ENCODE data around the gene FXYD6.

Gene FXYD6

GRCh38 chr11:117874253-117874909 is 2.1 kb downstream of the FXYD6 start:
- no peak for TF ChIP-seq CTCF (IDR thresholded peaks at IDR 0.05)
- Histone ChIP-seq H3K4me3 (ENCODE audit: low read depth in 1 of 2, low read length in 1 of 2) (no peak overlapping the region), H3K27me3 (peaks cover 76% of the 10 kb centered on the region), H3K4me1 (ENCODE audit: control insufficient read depth in 1 of 2, insufficient read depth in 1 of 2, low read depth in 1 of 2, low read length in 1 of 2) (peaks cover 5 to 14% of the 10 kb centered on the region in 2 experiments), H3K27ac (no peak overlapping the region), H3K9me3 (no peaks in the 10 kb centered on the region), H3K36me3 (no peaks in the 10 kb centered on the region)

- no peak for TF ChIP-seq CTCF (IDR thresholded peaks at IDR 0.05)
- H3K4me3 ChIP-seq (ENCODE audit: low read depth in 1 of 2, low read length in 1 of 2), result no peak overlapping the region
- H3K27me3 ChIP-seq, result peaks cover 70% of the 10 kb centered on the region
- no peaks in the 10 kb centered on the region for H3K36me3 ChIP-seq
- peaks cover 5 to 14% of the 10 kb centered on the region in 2 experiments for H3K4me1 ChIP-seq (ENCODE audit: control insufficient read depth in 1 of 2, insufficient read depth in 1 of 2, low read depth in 1 of 2, low read length in 1 of 2)
- H3K9me3 ChIP-seq, result no peaks in the 10 kb centered on the region
- no peak overlapping the region for H3K27ac ChIP-seq
These were observed 2.7 kb downstream of the FXYD6 start for GRCh38 chr11:117873828-117874125.

DNA sequence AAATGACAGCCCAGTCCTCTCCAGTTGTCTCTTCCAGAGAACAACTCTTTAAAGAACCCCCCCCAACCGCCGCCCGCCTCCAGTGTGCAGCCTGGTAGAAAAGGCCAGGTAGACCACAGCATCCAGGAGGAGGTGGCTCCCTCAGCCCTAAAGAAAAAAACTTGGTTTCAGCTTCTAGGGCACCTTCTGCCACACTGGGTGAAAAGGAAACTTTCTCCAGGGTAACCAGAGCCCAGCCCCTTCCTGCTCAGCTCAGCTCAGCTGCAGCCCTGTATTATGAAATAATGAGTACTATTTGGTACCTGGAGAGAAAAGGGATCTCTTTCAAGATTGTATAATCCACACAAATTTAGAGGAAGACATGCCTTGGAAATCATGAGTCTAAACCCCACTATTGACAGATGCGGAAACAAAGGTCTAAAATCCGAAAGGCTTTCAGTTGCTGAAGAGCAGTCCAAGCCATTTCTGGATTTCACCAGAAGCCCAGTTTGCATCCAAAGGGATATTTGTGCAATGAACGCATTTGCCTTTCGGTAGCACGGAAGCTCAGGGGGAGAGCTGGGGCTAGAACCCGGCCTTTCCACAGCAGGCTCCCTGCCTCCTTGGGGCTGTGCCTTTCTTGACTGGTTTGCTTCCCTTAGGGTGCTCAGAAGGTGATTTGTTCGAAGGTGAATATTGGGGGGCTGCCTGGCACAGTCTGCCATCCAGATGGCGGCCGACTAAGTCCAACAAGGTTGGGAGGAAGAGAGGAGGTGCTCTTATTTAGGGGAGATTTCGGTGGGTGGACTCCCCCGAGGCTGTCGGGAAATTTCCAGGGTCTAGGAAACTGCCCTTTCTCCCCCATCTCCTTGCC is 3.3 kb downstream of the FXYD6 start:
- H3K9me3 ChIP-seq, result no peaks in the 10 kb centered on the region
- no peak overlapping the region for H3K4me3 ChIP-seq (ENCODE audit: low read depth in 1 of 2, low read length in 1 of 2)
- peaks cover 64% of the 10 kb centered on the region for H3K27me3 ChIP-seq
- TF ChIP-seq CTCF (IDR thresholded peaks at IDR 0.05), result no peak
- H3K27ac ChIP-seq, result no peak overlapping the region
- peaks cover 5 to 14% of the 10 kb centered on the region in 2 experiments for H3K4me1 ChIP-seq (ENCODE audit: control insufficient read depth in 1 of 2, insufficient read depth in 1 of 2, low read depth in 1 of 2, low read length in 1 of 2)
- H3K36me3 ChIP-seq, result no peaks in the 10 kb centered on the region

DNA sequence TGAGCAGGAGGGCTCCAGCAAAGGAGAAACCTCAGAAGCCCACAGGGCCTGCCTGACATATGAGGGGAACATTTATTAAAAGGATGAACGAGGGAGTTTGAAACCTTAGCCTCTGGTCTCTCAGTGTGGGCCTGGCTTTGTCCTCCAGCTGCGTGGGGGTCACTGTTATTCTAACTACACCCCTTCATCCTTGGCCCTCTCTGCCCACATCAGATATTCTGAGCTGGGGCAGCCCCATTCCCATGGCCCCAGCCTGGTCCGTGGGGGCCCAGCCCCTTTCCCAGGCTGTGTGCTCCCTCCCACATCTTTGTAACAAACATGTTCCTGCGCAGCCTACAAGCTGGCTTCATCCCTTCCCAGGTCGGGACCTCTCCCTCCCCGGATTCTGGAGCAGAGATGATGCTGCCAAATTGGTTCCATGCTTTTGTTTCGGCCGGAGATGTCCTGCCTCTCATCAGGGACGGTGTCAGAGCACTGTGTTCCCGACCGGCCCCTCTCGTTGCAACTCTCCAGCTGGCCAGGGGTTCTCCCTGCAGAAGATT is 4.0 kb downstream of the FXYD6 start:
- Histone ChIP-seq H3K4me1 (ENCODE audit: control insufficient read depth in 1 of 2, insufficient read depth in 1 of 2, low read depth in 1 of 2, low read length in 1 of 2) (peaks cover 5 to 14% of the 10 kb centered on the region in 2 experiments), H3K27me3 (peaks cover 57% of the 10 kb centered on the region), H3K4me3 (ENCODE audit: low read depth in 1 of 2, low read length in 1 of 2) (no peak overlapping the region), H3K36me3 (no peaks in the 10 kb centered on the region), H3K27ac (no peak overlapping the region), H3K9me3 (no peaks in the 10 kb centered on the region)
- no peak for TF ChIP-seq CTCF (IDR thresholded peaks at IDR 0.05)

DNA sequence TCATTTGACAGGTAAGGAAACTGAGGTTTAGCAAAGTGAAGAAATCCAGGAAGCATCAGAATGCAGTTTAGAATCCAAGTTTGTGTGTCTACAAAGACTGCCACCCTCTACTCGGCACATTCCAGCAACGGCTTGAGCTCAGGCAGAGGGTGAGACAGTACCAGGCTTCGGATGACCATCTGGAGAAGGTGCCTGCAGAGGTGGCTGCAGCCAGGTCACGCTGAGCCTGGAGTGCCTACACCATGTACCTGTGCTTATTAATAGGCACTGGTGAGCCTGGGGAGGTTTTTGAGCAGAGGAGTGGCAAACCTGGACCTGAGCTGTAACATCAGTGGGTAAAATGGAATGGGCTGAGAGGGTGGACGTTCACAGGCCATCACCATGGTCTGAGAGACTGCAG is 4.7 kb downstream of the FXYD6 start:
- Histone ChIP-seq H3K4me1 (ENCODE audit: control insufficient read depth in 1 of 2, insufficient read depth in 1 of 2, low read depth in 1 of 2, low read length in 1 of 2) (peaks cover 5 to 14% of the 10 kb centered on the region in 2 experiments), H3K4me3 (ENCODE audit: low read depth in 1 of 2, low read length in 1 of 2) (no peak overlapping the region), H3K27me3 (peaks cover 50% of the 10 kb centered on the region), H3K9me3 (no peaks in the 10 kb centered on the region), H3K27ac (no peak overlapping the region), H3K36me3 (no peaks in the 10 kb centered on the region)
- no peak for TF ChIP-seq CTCF (IDR thresholded peaks at IDR 0.05)
